Subcutaneous adipose tissue (tissue), 4 donors: Measurements from ENCODE around the gene ESYT2. TPM values are rescaled to one million over a fixed set of nuclear protein-coding genes. Genes with fewer than 3 reads are reported as not detected.

Experiments
- CTCF ChIP-seq: fragments of 450-650 bp; IDR thresholded peaks from one replicate; pipeline ENCODE4 v1.5.1; 2016; ENCODE audit warnings: low read depth, mild to moderate bottlenecking, control low read depth, antibody characterized with exemption, moderate library complexity
- total RNA-seq, 4 donors: library from RNA; depleted of rRNA; stranded (reverse); fragments of >200 nt; gene quantifications; one replicate each; pipeline ENCODE4 v1.1.0, GENCODE V29; 2016

Gene ESYT2
- total RNA-seq, 4 donors from 2014 or later, result 86.2 to 124 (median 106) TPM

GRCh38 chr7:158847451-158847866 lies 18.1 kb upstream of the ESYT2 start:
- no peak for TF ChIP-seq CTCF

GRCh38 chr7:158846304-158846703 lies 17.0 kb upstream of the ESYT2 start:
- no peak for TF ChIP-seq CTCF

- TF ChIP-seq CTCF, result no peak
Measured at GRCh38 chr7:158843771-158844170, 14.5 kb upstream of the ESYT2 start.

- TF ChIP-seq CTCF, result no peak
Measured at GRCh38 chr7:158842486-158842885, 13.2 kb upstream of the ESYT2 start.

- TF ChIP-seq CTCF, result no peak
Measured at GRCh38 chr7:158840604-158841003, 11.3 kb upstream of the ESYT2 start.

- no peak for TF ChIP-seq CTCF
Measured at GRCh38 chr7:158837790-158838637, 8.7 kb upstream of the ESYT2 start.

- no peak for TF ChIP-seq CTCF
Measured at GRCh38 chr7:158836692-158837091, 7.4 kb upstream of the ESYT2 start.
